KBM-7 (cell line): ENCODE data around the gene SMAD4.

Experiments used
- DNase-seq: peaks from one replicate; pipeline ENCODE4 v3.0.0-alpha.2; 2015
- in situ Hi-C: fragments of 300-500 bp; cut with MboI; formaldehyde crosslinking; loops from 2 replicates; pipeline ENCODE4 v1.14.3; 2020; ENCODE audit warnings: low sequenced_read_pairs, low pct_unique_long_range_greater_than_20kb, mixed read lengths

The SMAD4 gene

GRCh38 chr18:51017140-51017879, 12.7 kb upstream of the SMAD4 start:
- in situ Hi-C loops = no loop called here
- DNase-seq = no peak

GRCh38 chr18:51020536-51020935, 9.5 kb upstream of the SMAD4 start:
- DNase-seq = no peak
- in situ Hi-C loops = no loop called here

DNA sequence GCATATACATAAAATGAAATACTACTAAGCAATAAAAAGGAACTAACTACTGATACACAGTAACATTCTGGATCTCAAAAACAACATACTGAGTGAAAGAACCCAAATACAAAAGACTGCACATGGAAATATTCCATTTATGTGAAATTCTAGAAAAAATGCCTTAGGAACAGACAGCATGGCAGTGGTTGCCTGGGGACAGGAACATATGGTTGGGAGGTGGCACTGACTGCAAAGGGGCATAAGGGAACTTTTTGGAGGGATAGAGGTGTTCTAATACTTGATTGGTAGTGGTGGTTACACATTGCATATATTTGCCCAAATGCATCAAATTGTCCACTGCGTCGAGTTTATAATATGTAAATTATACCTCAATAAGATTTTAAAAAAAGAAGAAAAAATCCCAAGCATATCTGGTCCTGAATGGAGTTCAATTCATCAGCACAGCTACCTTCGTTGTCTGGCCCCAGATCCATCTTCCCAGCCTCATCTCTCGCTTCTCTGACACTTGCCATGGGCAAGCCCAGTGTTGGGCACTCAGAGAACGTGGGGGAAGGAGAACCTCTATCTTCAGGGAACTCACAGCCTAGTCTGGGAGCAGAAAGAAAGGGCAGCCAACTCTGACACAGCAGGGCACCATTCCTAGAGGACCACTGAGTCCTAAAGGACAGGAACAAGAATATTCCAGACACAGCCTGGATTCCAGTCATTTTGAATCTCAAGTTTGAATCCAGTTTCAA, 8.6 kb upstream of the SMAD4 start:
- in situ Hi-C loops = no loop called here
- no peak for DNase-seq

GRCh38 chr18:51025512-51025911, 4.5 kb upstream of the SMAD4 start:
- in situ Hi-C loops = loop anchor here (25.0 kb wide), 1 partner anchor 188 kb away; no protein-coding TSS in a partner anchor
- DNase-seq = no peak

DNA sequence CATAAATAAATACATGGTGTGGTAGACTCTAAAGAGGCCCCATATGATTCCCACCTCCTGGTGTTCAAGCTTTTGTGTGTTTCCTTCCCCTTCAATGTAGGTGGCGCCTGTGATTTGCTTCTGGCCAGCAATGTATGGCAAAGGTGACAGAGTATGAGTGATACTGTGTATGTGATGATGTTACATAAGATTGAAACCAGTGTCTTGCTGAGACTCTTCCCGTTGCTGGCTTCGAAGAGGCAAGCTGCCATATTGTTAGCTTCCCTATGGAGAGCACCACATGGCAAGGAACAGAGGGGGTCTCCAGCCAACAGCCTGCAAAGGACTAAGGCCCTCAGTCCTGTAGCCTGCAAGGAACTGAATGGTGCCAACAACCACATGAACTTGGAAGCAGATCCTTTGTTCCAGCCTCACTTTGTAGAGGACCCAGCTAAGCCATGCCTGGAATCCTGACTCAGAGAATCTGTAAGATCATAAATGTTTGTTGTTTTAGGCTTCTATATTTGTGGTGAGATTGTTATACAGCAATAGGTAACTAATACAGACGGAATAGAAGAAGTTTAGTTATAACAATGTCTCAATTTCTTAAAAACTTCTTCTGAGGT, 1.7 kb upstream of the SMAD4 start:
- in situ Hi-C loops = loop anchor here (25.0 kb wide), 1 partner anchor 191 kb away; no protein-coding TSS in a partner anchor
- peak; percentile 47 for DNase-seq

- in situ Hi-C loops = loop anchor here (25.0 kb wide), 1 partner anchor 192 kb away; no protein-coding TSS in a partner anchor
- no peak for DNase-seq
Measured at GRCh38 chr18:51029378-51029693, 677 bp upstream of the SMAD4 start.

DNA sequence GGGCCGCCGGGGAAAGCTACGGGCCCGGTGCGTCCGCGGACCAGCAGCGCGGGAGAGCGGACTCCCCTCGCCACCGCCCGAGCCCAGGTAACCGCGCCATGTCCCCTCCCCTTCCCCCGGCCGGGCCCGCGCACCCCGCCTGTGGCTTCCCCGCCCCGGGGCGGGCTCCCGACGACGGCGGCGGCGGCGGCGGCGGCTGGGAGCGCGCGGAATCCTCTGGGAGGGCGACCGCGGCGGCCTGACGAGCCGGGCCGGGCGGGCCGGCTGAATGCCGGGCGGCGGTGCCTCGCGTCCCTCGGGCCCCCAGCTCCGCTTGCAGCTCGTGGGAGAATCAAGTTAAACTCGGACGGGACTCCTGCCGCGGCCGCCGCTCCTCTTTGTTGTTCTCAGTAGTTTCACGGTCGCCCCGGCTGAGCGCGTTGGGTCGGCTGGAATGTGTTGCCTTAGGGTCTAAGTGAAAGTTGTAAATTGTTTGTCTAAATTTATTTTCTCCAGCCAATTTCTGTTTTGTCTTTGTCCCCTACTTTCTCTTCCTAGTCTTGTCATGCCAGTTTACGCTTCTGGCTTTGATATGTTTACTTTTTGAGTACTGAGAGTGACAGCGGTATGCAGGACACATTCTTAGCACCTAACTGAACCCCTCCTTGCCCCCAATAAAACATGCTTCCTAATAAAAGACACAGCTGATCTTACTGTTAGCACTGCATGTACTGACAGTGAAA, 685 bp downstream of the SMAD4 start:
- peak; percentile 43 for DNase-seq
- in situ Hi-C loops = loop anchor here (25.0 kb wide), 1 partner anchor 193 kb away; no protein-coding TSS in a partner anchor

GRCh38 chr18:51032193-51032592, 2.2 kb downstream of the SMAD4 start:
- DNase-seq = no peak
- in situ Hi-C loops = loop anchor here (25.0 kb wide), 1 partner anchor 195 kb away; no protein-coding TSS in a partner anchor

DNA sequence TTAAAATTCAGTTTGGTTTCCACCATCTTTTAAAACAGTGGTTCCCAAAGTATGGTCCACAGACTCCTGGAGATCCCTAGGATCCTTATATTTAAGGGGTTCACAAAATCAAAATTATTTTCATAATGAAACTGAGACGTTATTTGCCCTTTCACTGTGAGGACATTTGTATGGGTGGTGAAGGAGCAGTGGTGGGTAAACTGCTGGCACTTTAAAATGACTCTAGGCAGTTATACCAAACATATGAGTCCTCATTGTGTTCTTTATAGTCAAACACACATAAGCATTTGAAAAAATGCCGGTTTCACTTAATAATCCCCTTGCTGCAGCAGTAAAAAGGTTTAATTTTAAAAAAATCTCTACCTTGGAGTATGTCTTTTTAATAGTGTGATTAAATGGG, 7.2 kb downstream of the SMAD4 start:
- in situ Hi-C loops = loop anchor here (25.0 kb wide), 1 partner anchor 200 kb away; no protein-coding TSS in a partner anchor

DNA sequence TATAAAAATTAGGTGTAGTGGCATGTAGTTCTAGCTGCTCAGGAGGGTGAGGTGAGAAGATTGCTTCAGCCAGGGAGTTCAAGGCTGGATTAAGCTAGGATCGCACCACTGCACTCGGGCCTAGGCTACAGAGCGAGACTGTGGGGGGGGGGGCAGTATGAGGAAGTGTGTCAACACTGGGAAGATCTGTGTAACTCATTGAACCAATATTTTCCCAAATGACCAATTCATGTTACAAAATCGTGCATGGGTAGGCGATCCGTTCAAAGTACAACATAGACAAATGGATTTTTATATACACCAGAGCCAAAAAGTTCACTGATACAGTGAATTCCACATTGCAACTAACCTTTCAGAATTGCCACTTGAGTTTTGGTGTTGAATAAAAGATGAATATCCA, 8.1 kb downstream of the SMAD4 start:
- no peak for DNase-seq
- in situ Hi-C loops = loop anchor here (25.0 kb wide), 1 partner anchor 201 kb away; no protein-coding TSS in a partner anchor

More for the DNA sequence above, 7.2 kb downstream of the SMAD4 start:
- DNase-seq = no peak

DNA sequence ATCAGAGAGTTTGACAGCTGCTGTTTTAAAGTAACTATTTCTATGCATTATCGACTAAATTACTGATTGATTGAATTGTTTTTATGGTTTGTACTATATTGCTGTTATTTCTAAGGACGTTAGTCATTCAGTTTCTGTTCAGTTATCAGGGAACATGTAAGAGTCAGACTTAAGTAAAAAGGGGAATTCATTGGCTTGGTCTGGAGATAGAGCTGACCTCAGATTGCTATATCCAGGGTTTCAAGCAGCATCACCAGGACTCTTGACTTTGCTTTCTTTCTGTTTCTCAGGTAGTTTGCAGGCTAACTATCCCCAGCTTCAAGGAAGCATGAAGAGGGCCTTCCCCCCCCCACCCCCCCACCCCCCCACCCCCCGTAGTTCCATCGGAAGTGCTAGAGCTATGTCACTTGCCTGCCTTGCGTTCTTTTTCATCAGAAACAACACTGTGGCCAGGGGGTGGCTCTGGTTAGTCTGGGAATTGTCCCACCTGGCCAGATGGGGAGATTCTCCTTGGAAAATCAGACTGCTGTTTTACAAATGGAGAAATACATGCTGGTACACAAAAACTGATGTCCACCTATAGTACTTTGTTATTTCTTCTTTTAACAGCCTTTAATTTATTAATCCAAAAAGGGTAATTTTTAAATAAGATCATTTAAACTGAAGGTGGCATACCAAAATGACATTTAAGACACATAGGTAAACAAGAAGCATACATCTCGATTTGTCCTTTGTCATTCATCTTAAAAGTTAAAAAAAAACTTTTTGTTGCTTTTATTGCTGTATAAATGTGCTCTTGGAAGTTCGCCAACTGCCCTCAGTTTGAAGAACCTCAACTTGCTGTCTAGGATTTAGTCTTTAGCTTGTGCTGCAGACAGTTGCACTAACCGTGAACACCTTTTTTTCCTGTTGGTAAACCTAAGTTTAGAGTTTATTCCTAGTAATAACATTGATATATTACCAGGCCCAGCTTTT, 9.4 kb downstream of the SMAD4 start:
- in situ Hi-C loops = loop anchor here (25.0 kb wide), 1 partner anchor 202 kb away; no protein-coding TSS in a partner anchor
- no peak for DNase-seq

GRCh38 chr18:51041677-51042352, 11.8 kb downstream of the SMAD4 start:
- DNase-seq = no peak

DNA sequence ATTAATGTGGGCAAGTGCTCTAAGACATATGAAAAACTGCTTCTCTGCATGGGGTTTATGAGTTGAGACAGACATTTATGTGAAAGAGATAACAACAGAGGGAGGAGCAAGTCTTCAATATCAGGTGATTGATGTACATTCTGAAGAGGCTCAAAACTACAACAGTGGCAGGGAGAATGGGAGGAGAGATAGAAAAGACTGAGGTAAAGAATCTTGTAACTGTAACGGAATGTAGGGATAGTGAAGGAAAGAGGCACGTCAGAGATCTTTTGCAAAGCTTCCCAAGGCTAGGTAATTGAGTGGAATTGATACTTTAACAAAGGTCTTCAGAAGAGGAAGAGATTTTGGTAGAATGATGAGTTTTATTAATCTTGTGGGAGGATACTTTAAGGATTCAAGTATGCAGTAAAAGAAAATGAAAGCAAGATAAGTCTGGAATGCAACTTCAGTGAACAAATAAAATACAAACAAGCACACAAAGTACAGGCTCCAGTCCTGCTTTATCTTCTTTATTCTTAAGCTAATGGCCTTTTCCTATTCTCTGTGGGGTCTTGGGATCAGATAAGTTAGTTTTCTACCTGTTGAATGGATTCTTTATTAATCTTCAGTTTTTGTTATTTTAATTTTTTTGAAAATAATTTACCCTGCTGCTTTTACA, 15.0 kb downstream of the SMAD4 start:
- in situ Hi-C loops = loop anchor here (25.0 kb wide), 1 partner anchor 208 kb away; no protein-coding TSS in a partner anchor
- no peak for DNase-seq

More at GRCh38 chr18:51041677-51042352, 11.8 kb downstream of the SMAD4 start:
- in situ Hi-C loops = loop anchor here (25.0 kb wide), 1 partner anchor 205 kb away; no protein-coding TSS in a partner anchor

- in situ Hi-C loops = loop anchor here (25.0 kb wide), 1 partner anchor 211 kb away; no protein-coding TSS in a partner anchor
Measured at GRCh38 chr18:51048190-51048589, 18.2 kb downstream of the SMAD4 start.

DNA sequence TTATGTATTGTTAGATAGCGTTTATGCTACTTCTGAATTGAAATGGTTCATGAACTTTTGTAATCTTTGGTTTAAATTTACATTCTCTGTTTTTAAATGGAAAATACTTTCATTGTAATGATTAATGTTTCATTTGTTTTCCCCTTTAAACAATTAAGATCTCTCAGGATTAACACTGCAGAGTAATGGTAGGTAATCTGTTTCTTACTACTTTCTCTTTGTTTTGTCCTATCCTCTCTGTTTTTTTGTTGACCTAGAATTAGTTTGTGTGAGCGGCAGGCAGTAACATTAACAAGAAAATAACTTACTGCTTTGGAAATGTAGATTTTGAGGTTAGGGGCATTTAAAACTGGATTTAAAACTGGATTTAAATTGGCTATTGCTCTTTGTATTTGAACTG, 19.1 kb downstream of the SMAD4 start:
- DNase-seq = no peak
- in situ Hi-C loops = loop anchor here (25.0 kb wide), 1 partner anchor 212 kb away; no protein-coding TSS in a partner anchor

More at GRCh38 chr18:51048190-51048589, 18.2 kb downstream of the SMAD4 start:
- no peak for DNase-seq

- DNase-seq = peak; percentile 60
- in situ Hi-C loops = no loop called here
Measured at GRCh38 chr18:51051105-51051712, 21.2 kb downstream of the SMAD4 start.
